ENCODE measurements around the gene PSMA5.

Gene PSMA5

DNA sequence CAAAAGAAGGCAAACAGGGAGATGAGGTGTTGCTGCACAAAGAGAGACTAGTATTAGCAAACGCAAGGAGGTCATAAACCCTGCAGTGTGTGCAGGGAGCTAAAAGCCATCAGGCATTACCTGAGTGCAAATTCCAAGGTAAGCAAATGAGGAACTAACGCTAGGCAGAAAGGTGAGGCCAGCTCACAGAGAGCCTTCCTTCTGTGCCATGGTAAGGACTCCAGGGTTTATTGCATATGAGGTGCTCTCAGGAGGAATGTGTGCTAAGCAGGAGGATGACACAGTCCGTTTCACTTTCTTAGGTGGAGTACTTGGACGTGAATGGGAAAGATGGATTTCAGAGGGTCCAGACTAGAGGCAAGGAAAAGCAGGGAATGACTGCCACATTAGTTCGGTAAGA is 74.8 kb downstream of the PSMA5 start:
- Histone ChIP-seq H2BK12ac (ENCODE audit: low read length) (no peak overlapping the region), H2AFZ (ENCODE audit: insufficient read depth, low read length, poor library complexity) (no peak overlapping the region), H3K9me3 (ENCODE audit: insufficient read depth, low read depth, low read length) (no peaks in the 10 kb centered on the region), H4K12ac (ENCODE audit: low read depth, low read length) (no peak overlapping the region), H3K4me2 (ENCODE audit: low read length) (no peak overlapping the region), H4K91ac (ENCODE audit: low read depth, low read length) (no peak overlapping the region), H2BK5ac (ENCODE audit: low read depth, low read length, poor library complexity) (no peak overlapping the region), H3K36me3 (ENCODE audit: control insufficient read depth in 1 of 2, insufficient read depth in 2 of 2, low read length in 2 of 2) (peaks cover 23 to 44% of the 10 kb centered on the region in 2 experiments), H3K9ac (ENCODE audit: low read length) (no peak overlapping the region), H4K8ac (ENCODE audit: low read depth, low read length) (no peak overlapping the region), H3K23ac (ENCODE audit: low read length) (no peak overlapping the region), H2BK120ac (ENCODE audit: insufficient read depth, low read length, poor library complexity) (no peak overlapping the region), H2AK5ac (ENCODE audit: low read length) (no peak overlapping the region), H3K4ac (ENCODE audit: low read depth, low read length) (no peak overlapping the region), H3K27ac (ENCODE audit: low read depth, low read length) (no peak overlapping the region), H3K14ac (ENCODE audit: low read length) (no peak overlapping the region), H3K4me3 (ENCODE audit: low read depth, low read length) (no peak overlapping the region), H3K4me1 (ENCODE audit: control insufficient read depth in 1 of 2, insufficient read depth in 2 of 2, low read length in 2 of 2) (peaks cover 2 to 4% of the 10 kb centered on the region in 2 experiments), H3K79me2 (ENCODE audit: control insufficient read depth, insufficient read depth, low read length, poor library complexity) (no peaks in the 10 kb centered on the region), H3K27me3 (ENCODE audit: insufficient read depth, low read length) (no peaks in the 10 kb centered on the region), H3K79me1 (ENCODE audit: low read length) (no peaks in the 10 kb centered on the region), H3K18ac (ENCODE audit: low read length) (no peak overlapping the region)
- no CpG with 5 or more reads among the region's 5 CpGs for WGBS (ENCODE audit: extremely low coverage, insufficient coverage, insufficient read length)
- no peak for DNase-seq

DNA sequence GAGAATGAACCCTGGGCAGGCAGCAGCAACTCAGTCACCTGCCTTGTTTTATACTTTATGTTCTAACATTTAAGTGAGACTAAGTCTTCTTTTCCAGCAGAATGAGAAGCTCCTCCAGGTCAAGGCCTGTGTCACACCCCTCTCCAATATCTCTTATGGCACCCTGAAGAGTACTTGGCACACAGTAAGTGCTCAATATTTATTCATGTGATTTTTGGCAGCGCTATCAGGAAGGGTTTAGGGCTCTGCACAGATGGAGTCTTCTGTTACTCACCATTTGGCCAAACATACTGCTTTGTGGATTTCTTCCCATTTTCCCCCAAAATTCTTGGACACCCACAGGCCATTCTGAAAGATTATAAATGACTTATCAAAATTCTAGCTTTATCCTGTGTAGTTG is 75.6 kb downstream of the PSMA5 start:
- H3K18ac ChIP-seq (ENCODE audit: low read length), result no peak overlapping the region
- no peak overlapping the region for H2AFZ ChIP-seq (ENCODE audit: insufficient read depth, low read length, poor library complexity)
- no peak overlapping the region for H2BK5ac ChIP-seq (ENCODE audit: low read depth, low read length, poor library complexity)
- no peak overlapping the region for H4K8ac ChIP-seq (ENCODE audit: low read depth, low read length)
- H2BK12ac ChIP-seq (ENCODE audit: low read length), result no peak overlapping the region
- no peak for DNase-seq
- H4K12ac ChIP-seq (ENCODE audit: low read depth, low read length), result no peak overlapping the region
- no peak overlapping the region for H3K4me2 ChIP-seq (ENCODE audit: low read length)
- peaks cover 26 to 47% of the 10 kb centered on the region in 2 experiments for H3K36me3 ChIP-seq (ENCODE audit: control insufficient read depth in 1 of 2, insufficient read depth in 2 of 2, low read length in 2 of 2)
- H3K23ac ChIP-seq (ENCODE audit: low read length), result no peak overlapping the region
- H2BK120ac ChIP-seq (ENCODE audit: insufficient read depth, low read length, poor library complexity), result no peak overlapping the region
- H3K4me1 ChIP-seq (ENCODE audit: control insufficient read depth in 1 of 2, insufficient read depth in 2 of 2, low read length in 2 of 2), result peaks cover 1 to 2% of the 10 kb centered on the region in 2 experiments
- H3K4ac ChIP-seq (ENCODE audit: low read depth, low read length), result no peak overlapping the region
- H2AK5ac ChIP-seq (ENCODE audit: low read length), result no peak overlapping the region
- no peak overlapping the region for H3K27ac ChIP-seq (ENCODE audit: low read depth, low read length)
- no peaks in the 10 kb centered on the region for H3K79me2 ChIP-seq (ENCODE audit: control insufficient read depth, insufficient read depth, low read length, poor library complexity)
- WGBS (ENCODE audit: extremely low coverage, insufficient coverage, insufficient read length), result no CpG with 5 or more reads among the region's 1 CpG
- no peaks in the 10 kb centered on the region for H3K9me3 ChIP-seq (ENCODE audit: insufficient read depth, low read depth, low read length)
- H3K27me3 ChIP-seq (ENCODE audit: insufficient read depth, low read length), result no peaks in the 10 kb centered on the region
- no peak overlapping the region for H3K9ac ChIP-seq (ENCODE audit: low read length)
- H3K14ac ChIP-seq (ENCODE audit: low read length), result no peak overlapping the region
- H3K4me3 ChIP-seq (ENCODE audit: low read depth, low read length), result no peak overlapping the region
- H3K79me1 ChIP-seq (ENCODE audit: low read length), result no peaks in the 10 kb centered on the region
- no peak overlapping the region for H4K91ac ChIP-seq (ENCODE audit: low read depth, low read length)

DNA sequence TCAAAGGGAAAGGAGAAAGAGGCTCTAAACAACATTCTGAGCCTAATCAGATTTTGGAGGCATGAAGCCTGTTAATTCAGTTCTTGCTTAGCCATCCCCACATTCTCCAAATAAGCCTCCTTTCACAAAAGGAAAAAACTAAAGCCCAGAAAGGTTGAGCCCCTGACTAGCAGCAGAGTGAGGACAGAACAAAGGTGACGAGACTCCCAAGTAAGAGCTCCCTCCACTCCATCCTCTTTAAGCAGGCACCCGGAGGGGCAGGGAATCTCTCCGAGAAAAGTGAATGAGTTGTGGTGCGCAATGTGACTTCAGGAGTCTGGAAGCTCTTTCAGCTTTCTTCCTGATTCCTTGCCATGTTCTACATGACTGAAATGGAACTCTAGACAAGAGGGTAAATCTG is 76.1 kb downstream of the PSMA5 start:
- no peak overlapping the region for H4K8ac ChIP-seq (ENCODE audit: low read depth, low read length)
- no peak overlapping the region for H3K14ac ChIP-seq (ENCODE audit: low read length)
- H4K12ac ChIP-seq (ENCODE audit: low read depth, low read length), result no peak overlapping the region
- no peaks in the 10 kb centered on the region for H3K9me3 ChIP-seq (ENCODE audit: insufficient read depth, low read depth, low read length)
- DNase-seq, result no peak
- H3K4me2 ChIP-seq (ENCODE audit: low read length), result no peak overlapping the region
- H3K27ac ChIP-seq (ENCODE audit: low read depth, low read length), result no peak overlapping the region
- no peak overlapping the region for H2AFZ ChIP-seq (ENCODE audit: insufficient read depth, low read length, poor library complexity)
- no peak overlapping the region for H3K18ac ChIP-seq (ENCODE audit: low read length)
- no peak overlapping the region for H3K23ac ChIP-seq (ENCODE audit: low read length)
- no peak overlapping the region for H3K4me3 ChIP-seq (ENCODE audit: low read depth, low read length)
- no peak overlapping the region for H3K9ac ChIP-seq (ENCODE audit: low read length)
- H3K79me2 ChIP-seq (ENCODE audit: control insufficient read depth, insufficient read depth, low read length, poor library complexity), result no peaks in the 10 kb centered on the region
- H3K4me1 ChIP-seq (ENCODE audit: control insufficient read depth in 1 of 2, insufficient read depth in 2 of 2, low read length in 2 of 2), result peaks cover 1 to 2% of the 10 kb centered on the region in 2 experiments
- no peaks in the 10 kb centered on the region for H3K27me3 ChIP-seq (ENCODE audit: insufficient read depth, low read length)
- no CpG with 5 or more reads among the region's 4 CpGs for WGBS (ENCODE audit: extremely low coverage, insufficient coverage, insufficient read length)
- H2BK120ac ChIP-seq (ENCODE audit: insufficient read depth, low read length, poor library complexity), result no peak overlapping the region
- no peak overlapping the region for H3K4ac ChIP-seq (ENCODE audit: low read depth, low read length)
- H2AK5ac ChIP-seq (ENCODE audit: low read length), result no peak overlapping the region
- peaks cover 27 to 50% of the 10 kb centered on the region in 2 experiments for H3K36me3 ChIP-seq (ENCODE audit: control insufficient read depth in 1 of 2, insufficient read depth in 2 of 2, low read length in 2 of 2)
- H2BK12ac ChIP-seq (ENCODE audit: low read length), result no peak overlapping the region
- H3K79me1 ChIP-seq (ENCODE audit: low read length), result no peaks in the 10 kb centered on the region
- H4K91ac ChIP-seq (ENCODE audit: low read depth, low read length), result no peak overlapping the region
- H2BK5ac ChIP-seq (ENCODE audit: low read depth, low read length, poor library complexity), result no peak overlapping the region

Measured in trophoblast cell (in vitro differentiated cells and primary cell).